Measurements from ENCODE around the gene PNMA8C. TPM values are rescaled to one million over a fixed set of nuclear protein-coding genes. Genes with fewer than 3 reads are reported as not detected.

PNMA8C gene
- total RNA-seq, 1 donor from 2014 or later = not detected

Other genes with a start within 250 kb of the PNMA8C start
- gene IGFL1, start 199.2 kb downstream of the PNMA8C start, total RNA-seq = not detected in 2 replicates
- 7.5 and 20.6 TPM in 2 replicates for gene HIF3A, start 131.9 kb downstream of the PNMA8C start, total RNA-seq
- gene PPP5C, start 81.8 kb downstream of the PNMA8C start, total RNA-seq = 90.1 and 118 TPM in 2 replicates
- 3.3 and 4.5 TPM in 2 replicates for gene CCDC8, start 15.4 kb downstream of the PNMA8C start, total RNA-seq
- 0.53 and 3.3 TPM in 2 replicates for gene PNMA8A, start 42.6 kb upstream of the PNMA8C start, total RNA-seq
- 0.18 and 0.29 TPM in 2 replicates for gene PNMA8B, start 66.9 kb upstream of the PNMA8C start, total RNA-seq
- gene CALM3, start 172.4 kb upstream of the PNMA8C start, total RNA-seq = 268 and 348 TPM in 2 replicates
- gene PTGIR, start 196.2 kb upstream of the PNMA8C start, total RNA-seq = 1.6 and 1.8 TPM in 2 replicates
- gene GNG8, start 207.3 kb upstream of the PNMA8C start, total RNA-seq = not detected in 2 replicates
- gene DACT3, start 232.2 kb upstream of the PNMA8C start, total RNA-seq = 2.3 and 3.7 TPM in 2 replicates